ENCODE data around the gene RBM17. TPM values are rescaled to one million over a fixed set of nuclear protein-coding genes. Genes with fewer than 3 reads are reported as not detected.

RBM17 gene
- total RNA-seq, 1 experiment from 2014 or later, result 65.4 TPM

GRCh38 chr10:6050801-6051445 is 37.9 kb upstream of the RBM17 start:
- in situ Hi-C loops (cut with HindIII; ENCODE audit: low pct_unique_long_range_greater_than_20kb, low sequenced_read_pairs) (no loop called here), intact Hi-C loops (cut with micrococcal nuclease; ENCODE audit: unreplicated experiment) (loop anchor here (10.0 kb wide), 1 partner anchor 106 kb away; no protein-coding TSS in a partner anchor)
- ChIA-PET CTCF (interaction anchor here (0.5 to 1.2 kb wide), 5 partner anchors 36 to 596 kb away, joined by 3 to 8 read pairs (median 4); no protein-coding TSS in a partner anchor), POLR2A (no interaction called here)
- Histone ChIP-seq H3K4me3 (ENCODE audit: low read depth in 2 of 2, low read length in 2 of 2) (peak overlapping the region; percentile 27 to 50), H3K27me3 (ENCODE audit: control insufficient read depth, insufficient read depth, low read length) (no peaks in the 10 kb centered on the region), H3K36me3 (ENCODE audit: control insufficient read depth, insufficient read depth, low read length) (no peaks in the 10 kb centered on the region), H3K27ac (ENCODE audit: low read length) (no peak overlapping the region), H3K4me1 (ENCODE audit: control insufficient read depth, insufficient read depth, low read length) (peaks cover 3% of the 10 kb centered on the region; the same call in 1 of the 2 replicates), H3K9me3 (ENCODE audit: control insufficient read depth, insufficient read depth, low read depth, low read length) (no peaks in the 10 kb centered on the region)
- no TSS peak for BruUV-seq (replicated peaks)
- ATAC-seq, result peak; percentile 85
- DNase-seq (ENCODE audit: low read depth, low spot score), result peak; percentile 4
- TF ChIP-seq CTCF (IDR thresholded peaks at IDR 0.05) (peak; percentile 56), TCF7L2 (IDR thresholded peaks at IDR 0.05; ENCODE audit: low read depth, low read length) (no peak), POLR2AphosphoS5 (IDR thresholded peaks at IDR 0.05; ENCODE audit: low read depth, low read length) (no peak)

- ChIA-PET POLR2A (no interaction called here), CTCF (no interaction called here)
- intact Hi-C loops (cut with micrococcal nuclease; ENCODE audit: unreplicated experiment) (loop anchor here (10.0 kb wide), 1 partner anchor 108 kb away; no protein-coding TSS in a partner anchor), in situ Hi-C loops (cut with HindIII; ENCODE audit: low pct_unique_long_range_greater_than_20kb, low sequenced_read_pairs) (no loop called here)
- Histone ChIP-seq H3K27me3 (ENCODE audit: control insufficient read depth, insufficient read depth, low read length) (no peaks in the 10 kb centered on the region), H3K27ac (ENCODE audit: low read length) (no peak overlapping the region), H3K4me3 (ENCODE audit: low read depth in 2 of 2, low read length in 2 of 2) (no peak overlapping the region), H3K36me3 (ENCODE audit: control insufficient read depth, insufficient read depth, low read length) (no peaks in the 10 kb centered on the region), H3K4me1 (ENCODE audit: control insufficient read depth, insufficient read depth, low read length) (peaks cover 3% of the 10 kb centered on the region; the same call in 1 of the 2 replicates), H3K9me3 (ENCODE audit: control insufficient read depth, insufficient read depth, low read depth, low read length) (no peaks in the 10 kb centered on the region)
- TF ChIP-seq POLR2AphosphoS5 (IDR thresholded peaks at IDR 0.05; ENCODE audit: low read depth, low read length), result no peak
- TF ChIP-seq CTCF (IDR thresholded peaks at IDR 0.05), result no peak
- TF ChIP-seq REST (IDR thresholded peaks at IDR 0.05; ENCODE audit: insufficient read depth in 1 of 2, low read depth in 2 of 2, low read length in 1 of 2), result no peak
- no peak for TF ChIP-seq SIN3A (IDR thresholded peaks at IDR 0.05; ENCODE audit: borderline replicate concordance, insufficient read depth, low read depth, low read length)
- TF ChIP-seq TCF7L2 (IDR thresholded peaks at IDR 0.05; ENCODE audit: low read depth, low read length), result no peak
- BruUV-seq (replicated peaks), result no TSS peak
- ATAC-seq (no peak), DNase-seq (ENCODE audit: low read depth, low spot score) (no peak)
These were observed 36.3 kb upstream of the RBM17 start for GRCh38 chr10:6052247-6053221.

Data from Panc1 (cell line).